Dedifferentiated amniotic fluid mesenchymal stem cell (primary cell): ENCODE data around the gene PAFAH1B2.

Source experiments
- DNase-seq: peaks from one replicate; pipeline ENCODE4 v3.0.0-alpha.2; 2016; ENCODE audit errors: extremely low spot score

PAFAH1B2 gene

DNA sequence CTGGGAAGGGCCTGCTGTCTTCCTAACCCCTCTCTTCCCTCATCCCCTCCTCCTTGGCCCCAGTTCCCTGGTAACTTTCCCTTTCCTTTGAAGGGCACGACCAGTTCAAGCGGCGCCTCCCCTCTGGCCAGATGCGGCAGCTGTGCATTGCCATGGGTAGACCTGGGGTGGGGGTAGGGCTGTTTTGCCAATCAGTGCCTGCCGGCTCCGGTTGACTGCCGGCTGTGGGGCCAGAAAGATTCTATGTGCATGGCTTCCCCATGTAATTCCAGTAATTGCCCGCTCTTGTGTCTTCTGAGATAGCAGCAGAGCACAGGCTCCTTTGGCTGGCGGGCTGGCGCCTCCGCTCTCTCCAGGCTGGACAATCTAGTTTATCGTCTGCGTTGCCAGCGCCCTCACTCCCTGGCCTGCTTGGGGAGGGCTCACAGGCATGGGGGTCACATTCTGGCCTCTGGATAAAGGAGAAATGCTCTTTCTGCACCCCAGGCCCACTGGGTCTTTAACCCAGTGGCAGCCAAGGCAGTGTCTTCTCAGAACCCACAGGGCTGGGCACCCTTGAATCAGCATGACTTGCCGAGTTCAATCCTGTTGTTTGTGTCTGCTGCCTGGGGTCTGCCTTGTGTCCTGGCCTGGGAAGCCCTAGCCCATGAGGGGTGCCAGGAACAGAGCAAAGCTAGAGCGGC lies 43.9 kb downstream of the PAFAH1B2 start:
- DNase-seq = no peak

GRCh38 chr11:117188620-117189081 lies 44.6 kb downstream of the PAFAH1B2 start:
- DNase-seq = no peak

DNA sequence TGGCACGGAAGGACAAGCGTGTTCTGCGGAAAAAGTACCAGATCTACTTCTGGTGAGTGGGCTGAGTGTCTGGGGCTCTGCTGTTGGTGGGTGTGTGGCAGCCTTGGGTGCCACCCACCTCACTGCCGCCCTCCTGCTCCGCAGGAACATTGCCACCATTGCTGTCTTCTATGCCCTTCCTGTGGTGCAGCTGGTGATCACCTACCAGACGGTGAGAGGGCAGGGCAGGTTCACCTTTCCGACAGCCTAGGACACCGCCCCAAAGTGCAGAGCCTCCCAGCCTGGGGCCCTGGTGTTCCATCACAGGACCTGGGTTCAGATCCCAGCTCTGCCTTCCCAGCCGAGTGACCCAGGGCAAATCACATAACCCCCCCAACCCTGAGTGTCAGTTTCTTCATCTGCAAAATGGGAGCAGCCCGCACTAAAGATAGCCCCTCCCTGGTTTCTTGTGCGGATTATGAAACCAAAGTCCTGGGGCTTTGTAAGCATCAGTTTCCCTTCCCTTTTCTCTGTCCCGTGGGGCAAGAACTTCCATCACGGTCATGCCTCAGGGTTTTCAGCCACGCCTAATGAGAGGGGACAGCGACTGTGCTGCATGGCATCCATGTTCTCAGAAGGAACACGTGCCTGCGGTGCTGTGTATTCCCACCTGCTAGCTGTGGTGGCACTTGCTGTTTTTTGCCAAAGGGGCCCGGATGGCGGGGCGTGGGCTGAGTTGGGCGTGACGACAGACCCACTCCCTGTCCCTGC lies 45.3 kb downstream of the PAFAH1B2 start:
- DNase-seq = no peak

DNA sequence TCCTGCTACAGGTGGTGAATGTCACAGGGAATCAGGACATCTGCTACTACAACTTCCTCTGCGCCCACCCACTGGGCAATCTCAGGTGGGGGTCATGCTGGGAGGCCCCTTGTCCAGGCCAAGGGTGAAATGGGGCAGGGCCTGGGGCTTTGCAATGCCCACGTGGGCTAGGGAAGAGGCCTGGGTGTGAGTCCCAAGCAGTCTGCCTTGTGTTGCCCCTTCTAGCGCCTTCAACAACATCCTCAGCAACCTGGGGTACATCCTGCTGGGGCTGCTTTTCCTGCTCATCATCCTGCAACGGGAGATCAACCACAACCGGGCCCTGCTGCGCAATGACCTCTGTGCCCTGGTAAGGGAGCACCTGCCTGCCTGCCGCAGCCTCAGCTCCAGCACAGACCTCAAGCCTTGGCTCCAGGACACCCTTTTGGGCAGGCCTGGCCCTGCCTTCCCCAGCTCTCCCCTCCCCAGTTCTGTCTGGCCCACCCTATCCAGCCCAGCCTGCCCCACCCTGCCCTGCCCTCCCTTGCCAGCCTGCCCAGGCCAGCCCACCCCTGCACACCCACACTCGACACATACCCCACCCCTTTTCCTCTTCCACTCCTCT lies 46.0 kb downstream of the PAFAH1B2 start:
- no peak for DNase-seq

GRCh38 chr11:117191680-117192400 lies 47.8 kb downstream of the PAFAH1B2 start:
- DNase-seq = no peak

DNA sequence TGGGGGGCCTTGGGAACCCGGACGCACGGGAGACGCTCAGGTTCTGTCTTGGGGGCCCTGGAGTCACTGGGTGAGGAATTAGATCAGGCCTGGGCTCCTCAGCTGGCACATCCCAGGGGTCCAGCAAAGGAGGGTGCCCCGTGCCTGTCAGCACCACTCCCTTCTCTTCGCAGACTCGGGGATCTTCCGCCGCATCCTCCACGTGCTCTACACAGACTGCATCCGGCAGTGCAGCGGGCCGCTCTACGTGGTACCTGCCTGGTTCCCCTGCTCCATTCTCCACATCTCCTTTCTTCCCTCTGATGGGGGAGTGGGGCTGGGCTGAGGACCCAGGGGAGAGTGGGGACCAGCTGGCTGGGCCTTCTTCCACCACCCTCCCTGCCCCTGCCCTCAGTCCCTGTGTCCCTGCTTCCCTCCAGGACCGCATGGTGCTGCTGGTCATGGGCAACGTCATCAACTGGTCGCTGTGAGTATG lies 48.4 kb downstream of the PAFAH1B2 start:
- DNase-seq = no peak

- no peak for DNase-seq
Observed at GRCh38 chr11:117193130-117194020, 49.3 kb downstream of the PAFAH1B2 start.

DNA sequence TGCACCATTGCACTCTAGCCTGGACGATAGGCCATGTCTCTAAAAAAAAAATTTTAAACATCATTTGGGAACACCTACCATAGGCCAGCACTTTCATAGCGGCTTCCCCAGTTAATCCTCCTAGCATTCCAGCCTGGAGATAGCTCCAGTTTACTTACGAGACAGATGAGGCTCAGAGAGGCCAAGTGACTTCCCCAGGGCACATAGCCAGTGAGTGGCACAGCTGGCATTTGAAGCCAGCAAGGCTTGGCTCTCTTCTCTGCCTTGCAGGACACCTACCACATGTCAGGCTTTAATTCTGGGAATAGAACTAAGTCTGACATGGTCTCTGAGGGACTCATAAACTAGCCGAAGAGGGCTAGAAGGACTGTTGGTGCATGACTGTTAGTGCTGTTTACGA lies 50.2 kb downstream of the PAFAH1B2 start:
- no peak for DNase-seq

DNA sequence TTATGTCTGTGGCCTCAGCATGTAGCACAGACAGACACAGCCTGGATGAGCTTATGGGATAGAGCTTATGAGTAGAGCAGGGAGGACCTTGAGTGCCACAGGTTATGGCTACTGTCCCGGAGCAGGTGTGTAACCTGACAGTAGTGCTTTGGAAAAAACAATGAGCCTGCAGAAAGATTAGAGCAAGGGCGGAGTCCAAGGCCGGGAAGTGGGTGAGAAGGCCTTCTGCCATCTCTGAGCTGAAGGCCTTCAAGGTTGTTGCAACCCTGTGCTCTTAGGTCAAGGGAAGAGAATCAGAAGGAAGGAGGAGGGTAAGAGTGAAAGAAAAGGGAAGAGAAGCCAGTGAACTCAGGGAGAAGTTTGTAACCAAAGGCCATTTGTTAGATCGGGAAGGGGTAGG lies 51.2 kb downstream of the PAFAH1B2 start:
- no peak for DNase-seq

DNA sequence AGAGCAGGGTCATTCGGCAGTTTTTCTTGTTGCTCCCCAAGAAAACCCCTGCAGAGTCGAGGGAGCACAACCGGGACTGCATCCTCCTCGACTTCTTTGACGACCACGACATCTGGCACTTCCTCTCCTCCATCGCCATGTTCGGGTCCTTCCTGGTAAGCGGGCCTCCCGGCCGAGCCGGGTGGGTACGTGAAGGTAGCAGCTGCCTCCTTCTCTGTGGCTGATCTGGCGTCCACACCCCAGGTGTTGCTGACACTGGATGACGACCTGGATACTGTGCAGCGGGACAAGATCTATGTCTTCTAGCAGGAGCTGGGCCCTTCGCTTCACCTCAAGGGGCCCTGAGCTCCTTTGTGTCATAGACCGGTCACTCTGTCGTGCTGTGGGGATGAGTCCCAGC lies 51.7 kb downstream of the PAFAH1B2 start:
- DNase-seq = no peak

DNA sequence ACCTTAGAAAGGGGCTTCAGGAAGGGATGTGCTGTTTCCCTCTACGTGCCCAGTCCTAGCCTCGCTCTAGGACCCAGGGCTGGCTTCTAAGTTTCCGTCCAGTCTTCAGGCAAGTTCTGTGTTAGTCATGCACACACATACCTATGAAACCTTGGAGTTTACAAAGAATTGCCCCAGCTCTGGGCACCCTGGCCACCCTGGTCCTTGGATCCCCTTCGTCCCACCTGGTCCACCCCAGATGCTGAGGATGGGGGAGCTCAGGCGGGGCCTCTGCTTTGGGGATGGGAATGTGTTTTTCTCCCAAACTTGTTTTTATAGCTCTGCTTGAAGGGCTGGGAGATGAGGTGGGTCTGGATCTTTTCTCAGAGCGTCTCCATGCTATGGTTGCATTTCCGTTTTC lies 52.9 kb downstream of the PAFAH1B2 start:
- DNase-seq = no peak

- DNase-seq = no peak
Observed at GRCh38 chr11:117197516-117198456, 53.7 kb downstream of the PAFAH1B2 start.

DNA sequence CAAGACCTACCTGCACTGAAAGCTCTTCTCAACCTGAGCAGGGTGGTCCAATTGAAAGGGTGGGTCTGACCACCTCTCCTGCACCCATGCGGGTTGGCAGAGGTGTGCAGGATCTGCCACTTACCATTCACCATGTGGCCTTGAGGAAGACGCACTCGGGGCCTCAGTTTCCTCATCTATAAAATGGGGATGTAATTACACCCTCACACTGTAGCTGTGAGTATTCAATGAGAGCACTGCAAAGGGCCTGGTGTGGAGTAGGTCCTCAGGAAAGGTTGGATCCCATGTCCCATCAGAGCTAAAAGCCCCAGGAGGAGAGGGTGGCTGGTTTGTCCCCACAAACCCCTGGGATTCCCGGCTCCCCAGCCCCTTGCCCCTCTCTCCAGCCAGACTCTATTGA lies 54.5 kb downstream of the PAFAH1B2 start:
- no peak for DNase-seq

GRCh38 chr11:117199053-117199915 lies 55.2 kb downstream of the PAFAH1B2 start, which contains the start of gene TAGLN:
Gene TAGLN (plus strand): TSS chr11:117199370. CDS start chr11:117203014, 3,644 bp downstream.
- peak; percentile 91 for DNase-seq

DNA sequence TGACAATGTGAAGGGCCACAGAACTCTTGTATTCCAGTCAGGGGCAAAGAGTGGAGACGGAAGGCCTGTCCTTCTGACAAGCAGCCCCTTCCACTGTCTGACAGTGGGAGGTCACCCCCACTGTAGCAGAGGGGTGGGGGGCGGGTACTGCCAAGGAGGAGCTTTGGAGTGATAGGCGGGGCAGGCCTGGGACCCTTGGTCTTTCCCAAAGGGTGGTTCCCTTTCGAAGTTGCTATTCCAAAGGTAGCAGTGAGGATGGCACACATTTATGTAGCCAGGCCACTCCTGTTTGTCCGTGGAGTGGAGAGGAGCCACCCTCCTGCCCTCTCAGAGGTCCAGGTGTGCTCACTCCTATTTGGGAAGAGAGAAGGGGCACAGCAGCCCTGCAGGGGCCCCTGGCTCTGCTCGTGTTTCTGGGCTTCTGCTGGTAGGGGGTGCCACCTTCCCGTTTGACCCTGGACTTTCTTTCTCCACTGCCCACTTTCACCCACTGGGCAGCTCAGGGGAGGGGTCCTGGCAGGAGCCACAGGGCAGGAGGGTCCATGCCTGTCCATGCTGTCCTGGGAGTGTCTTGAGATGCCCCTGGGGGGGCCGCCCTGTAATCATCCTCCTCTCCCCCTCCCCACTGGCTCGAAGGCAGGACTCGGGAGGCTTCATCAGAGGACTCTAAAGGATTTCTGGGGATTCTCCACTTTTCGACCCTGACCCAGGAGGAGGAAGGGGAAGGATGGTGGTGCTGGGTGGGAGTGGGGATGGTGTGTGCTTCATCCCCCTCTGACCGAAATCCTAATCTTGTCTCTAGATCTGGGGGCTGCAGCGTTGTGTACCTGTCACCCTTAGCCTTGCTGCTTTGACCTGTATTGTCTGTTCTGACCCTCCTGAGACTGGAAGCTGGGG lies 56.1 kb downstream of the PAFAH1B2 start:
- DNase-seq = no peak

- DNase-seq = no peak
Observed at GRCh38 chr11:117200813-117201657, 56.9 kb downstream of the PAFAH1B2 start.
